Neural crest cell (in vitro differentiated cells): ENCODE measurements around the gene ACVR1. TPM values are rescaled to one million over a fixed set of nuclear protein-coding genes. Genes with fewer than 3 reads are reported as not detected.

Experiments used
- DNase-seq: peaks from one replicate; pipeline ENCODE4 v3.0.0; 2021; ENCODE audit warnings: low read depth, mixed read lengths, low spot score
- H3K27ac Mint-ChIP-seq: one replicate; pipeline ENCODE4 v1.8.0; 2021; ENCODE audit warnings: mild to moderate bottlenecking, mixed read lengths; ENCODE audit not compliant: unreplicated experiment
- H3K27me3 Mint-ChIP-seq: 2 replicates; pipeline ENCODE4 v1.8.0; 2021; ENCODE audit warnings: low read depth, mild to moderate bottlenecking, mixed read lengths
- H3K36me3 Mint-ChIP-seq: 2 replicates; pipeline ENCODE4 v1.8.0; 2021; ENCODE audit warnings: low read depth, mild to moderate bottlenecking, mixed read lengths
- H3K4me1 Mint-ChIP-seq: 2 replicates; pipeline ENCODE4 v1.8.0; 2021; ENCODE audit warnings: mixed read lengths
- H3K4me3 Mint-ChIP-seq: one replicate; pipeline ENCODE4 v1.8.0; 2021; ENCODE audit warnings: mild to moderate bottlenecking, mixed read lengths
- H3K9me3 Mint-ChIP-seq: 2 replicates; pipeline ENCODE4 v1.8.0; 2021; ENCODE audit warnings: mixed read lengths
- CTCF ChIP-seq: fragments of 200-600 bp; sonication (generic); conservative IDR thresholded peaks from 2 replicates; pipeline ENCODE4 v1.5.0; 2021; ENCODE audit warnings: antibody characterized with exemption, mild to moderate bottlenecking
- total RNA-seq: library from RNA; stranded (reverse); gene quantifications from 2 replicates; pipeline ENCODE4 v1.2.1, GENCODE V29; 2021

Gene ACVR1
- total RNA-seq, 1 donor from 2014 or later, result 12.5 TPM

GRCh38 chr2:157821519-157822131 lies 54.5 kb downstream of the ACVR1 start:
- no peaks in the 10 kb centered on the region for H3K27me3 Mint-ChIP-seq
- H3K36me3 Mint-ChIP-seq, result peaks cover 11% of the 10 kb centered on the region
- no peaks in the 10 kb centered on the region for H3K4me1 Mint-ChIP-seq
- no peak for DNase-seq
- no peak overlapping the region for H3K27ac Mint-ChIP-seq
- TF ChIP-seq CTCF, result no peak
- no peak overlapping the region for H3K4me3 Mint-ChIP-seq
- H3K9me3 Mint-ChIP-seq, result no peaks in the 10 kb centered on the region

DNA sequence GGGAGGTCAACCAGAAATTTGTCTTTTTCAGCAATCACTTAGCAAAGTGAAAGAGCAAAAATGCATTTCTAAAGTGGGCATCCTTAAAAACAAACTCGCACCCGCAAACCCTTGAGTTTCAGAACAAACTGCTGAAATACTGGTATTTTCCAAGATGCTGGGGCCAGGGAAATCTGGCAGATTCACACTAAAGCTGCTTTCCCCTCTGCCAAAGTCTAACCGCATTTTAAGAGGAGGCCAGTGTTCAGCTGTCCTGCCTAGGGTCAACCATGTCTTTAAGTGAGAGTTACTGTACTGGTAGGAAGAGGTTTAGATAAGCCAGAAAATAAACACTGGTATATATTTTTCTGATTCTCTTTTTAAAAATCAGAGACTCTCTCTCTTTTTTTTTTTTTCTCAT lies 55.9 kb downstream of the ACVR1 start:
- H3K27ac Mint-ChIP-seq, result no peak overlapping the region
- no peak for DNase-seq
- no peaks in the 10 kb centered on the region for H3K4me1 Mint-ChIP-seq
- H3K36me3 Mint-ChIP-seq, result peaks cover 11% of the 10 kb centered on the region
- no peaks in the 10 kb centered on the region for H3K9me3 Mint-ChIP-seq
- no peak overlapping the region for H3K4me3 Mint-ChIP-seq
- H3K27me3 Mint-ChIP-seq, result no peaks in the 10 kb centered on the region
- no peak for TF ChIP-seq CTCF

DNA sequence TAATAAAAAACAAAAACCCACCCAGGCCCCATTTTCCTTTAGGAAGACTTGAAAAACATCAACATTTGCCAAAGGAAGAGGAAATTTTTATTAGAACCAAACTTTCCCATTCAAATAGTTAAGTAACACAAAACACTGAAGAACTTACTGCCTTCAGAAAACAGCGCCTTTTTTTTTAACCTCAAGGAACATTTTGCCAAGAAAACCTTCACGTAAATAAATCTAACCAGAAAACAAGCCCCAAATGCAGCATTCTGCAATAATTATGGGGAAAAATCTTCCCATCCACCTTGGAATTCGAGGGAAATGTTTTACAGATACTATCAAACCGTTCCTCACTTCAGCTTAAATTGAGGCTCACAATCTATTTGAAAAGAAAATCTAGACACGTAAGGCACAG lies 56.4 kb downstream of the ACVR1 start:
- Mint-ChIP-seq H3K4me1 (no peaks in the 10 kb centered on the region), H3K36me3 (peaks cover 11% of the 10 kb centered on the region), H3K4me3 (no peak overlapping the region), H3K27me3 (no peaks in the 10 kb centered on the region), H3K9me3 (no peaks in the 10 kb centered on the region), H3K27ac (no peak overlapping the region)
- TF ChIP-seq CTCF, result no peak
- no peak for DNase-seq

- no peak overlapping the region for H3K4me3 Mint-ChIP-seq
- no peaks in the 10 kb centered on the region for H3K9me3 Mint-ChIP-seq
- TF ChIP-seq CTCF, result no peak
- peaks cover 11% of the 10 kb centered on the region for H3K36me3 Mint-ChIP-seq
- no peak overlapping the region for H3K27ac Mint-ChIP-seq
- no peak for DNase-seq
- no peaks in the 10 kb centered on the region for H3K4me1 Mint-ChIP-seq
- H3K27me3 Mint-ChIP-seq, result no peaks in the 10 kb centered on the region
Observed at GRCh38 chr2:157818227-157818626, 57.9 kb downstream of the ACVR1 start.

DNA sequence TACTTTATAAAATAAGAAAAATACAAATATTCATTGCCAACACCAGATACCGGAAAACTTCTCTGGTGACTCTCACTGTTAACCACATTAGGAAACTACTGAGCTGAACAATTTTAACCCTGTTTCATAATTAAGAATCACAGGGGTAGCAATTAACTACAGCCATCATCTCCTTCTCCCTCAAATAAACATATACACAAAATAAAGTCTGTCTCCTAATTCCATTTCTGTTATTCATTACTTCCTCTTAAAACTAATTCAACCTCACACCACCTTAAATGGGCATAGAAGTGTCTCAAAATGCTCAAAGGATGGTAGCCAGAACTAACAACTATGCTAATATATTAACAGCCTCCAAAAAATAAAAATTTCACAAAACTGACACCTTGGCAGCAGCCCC lies 60.7 kb downstream of the ACVR1 start:
- H3K4me1 Mint-ChIP-seq, result no peaks in the 10 kb centered on the region

More for the DNA sequence above, 60.7 kb downstream of the ACVR1 start:
- peaks cover 11% of the 10 kb centered on the region for H3K36me3 Mint-ChIP-seq
- no peak overlapping the region for H3K27ac Mint-ChIP-seq
- no peak for DNase-seq
- TF ChIP-seq CTCF, result no peak
- H3K4me3 Mint-ChIP-seq, result no peak overlapping the region
- no peaks in the 10 kb centered on the region for H3K27me3 Mint-ChIP-seq
- H3K9me3 Mint-ChIP-seq, result no peaks in the 10 kb centered on the region
